ENCODE data around the gene EFNA2.

Gene EFNA2

DNA sequence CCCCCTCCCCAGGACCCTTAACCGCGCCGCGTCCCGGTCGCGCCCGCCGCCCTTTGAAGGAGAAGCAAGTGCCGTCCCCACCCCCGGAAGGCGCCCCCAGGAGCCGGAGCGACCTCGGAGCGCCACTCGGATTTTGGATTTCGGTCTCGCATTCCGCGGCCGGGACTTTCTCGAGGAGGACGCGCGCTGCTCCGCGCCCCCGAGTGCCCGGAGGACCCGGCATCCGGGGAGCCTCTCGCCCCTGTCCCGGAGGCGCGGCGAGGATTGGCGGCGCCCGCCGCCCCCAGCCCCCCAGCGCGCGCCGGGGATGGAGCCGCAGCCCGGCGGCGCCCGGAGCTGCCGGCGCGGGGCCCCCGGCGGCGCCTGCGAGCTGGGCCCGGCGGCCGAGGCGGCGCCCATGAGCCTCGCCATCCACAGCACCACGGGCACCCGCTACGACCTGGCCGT lies 35.7 kb upstream of the EFNA2 start:
- TF ChIP-seq, protein P1, sequence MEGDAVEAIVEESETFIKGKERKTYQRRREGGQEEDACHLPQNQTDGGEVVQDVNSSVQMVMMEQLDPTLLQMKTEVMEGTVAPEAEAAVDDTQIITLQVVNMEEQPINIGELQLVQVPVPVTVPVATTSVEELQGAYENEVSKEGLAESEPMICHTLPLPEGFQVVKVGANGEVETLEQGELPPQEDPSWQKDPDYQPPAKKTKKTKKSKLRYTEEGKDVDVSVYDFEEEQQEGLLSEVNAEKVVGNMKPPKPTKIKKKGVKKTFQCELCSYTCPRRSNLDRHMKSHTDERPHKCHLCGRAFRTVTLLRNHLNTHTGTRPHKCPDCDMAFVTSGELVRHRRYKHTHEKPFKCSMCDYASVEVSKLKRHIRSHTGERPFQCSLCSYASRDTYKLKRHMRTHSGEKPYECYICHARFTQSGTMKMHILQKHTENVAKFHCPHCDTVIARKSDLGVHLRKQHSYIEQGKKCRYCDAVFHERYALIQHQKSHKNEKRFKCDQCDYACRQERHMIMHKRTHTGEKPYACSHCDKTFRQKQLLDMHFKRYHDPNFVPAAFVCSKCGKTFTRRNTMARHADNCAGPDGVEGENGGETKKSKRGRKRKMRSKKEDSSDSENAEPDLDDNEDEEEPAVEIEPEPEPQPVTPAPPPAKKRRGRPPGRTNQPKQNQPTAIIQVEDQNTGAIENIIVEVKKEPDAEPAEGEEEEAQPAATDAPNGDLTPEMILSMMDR (conservative IDR thresholded peaks at IDR 0.05; ENCODE audit: low read depth, low read length): no peak
- no peak for DNase-seq (ENCODE audit: low read depth)
- H3K4me3 ChIP-seq (ENCODE audit: low read length): peak overlapping the region; percentile 79

DNA sequence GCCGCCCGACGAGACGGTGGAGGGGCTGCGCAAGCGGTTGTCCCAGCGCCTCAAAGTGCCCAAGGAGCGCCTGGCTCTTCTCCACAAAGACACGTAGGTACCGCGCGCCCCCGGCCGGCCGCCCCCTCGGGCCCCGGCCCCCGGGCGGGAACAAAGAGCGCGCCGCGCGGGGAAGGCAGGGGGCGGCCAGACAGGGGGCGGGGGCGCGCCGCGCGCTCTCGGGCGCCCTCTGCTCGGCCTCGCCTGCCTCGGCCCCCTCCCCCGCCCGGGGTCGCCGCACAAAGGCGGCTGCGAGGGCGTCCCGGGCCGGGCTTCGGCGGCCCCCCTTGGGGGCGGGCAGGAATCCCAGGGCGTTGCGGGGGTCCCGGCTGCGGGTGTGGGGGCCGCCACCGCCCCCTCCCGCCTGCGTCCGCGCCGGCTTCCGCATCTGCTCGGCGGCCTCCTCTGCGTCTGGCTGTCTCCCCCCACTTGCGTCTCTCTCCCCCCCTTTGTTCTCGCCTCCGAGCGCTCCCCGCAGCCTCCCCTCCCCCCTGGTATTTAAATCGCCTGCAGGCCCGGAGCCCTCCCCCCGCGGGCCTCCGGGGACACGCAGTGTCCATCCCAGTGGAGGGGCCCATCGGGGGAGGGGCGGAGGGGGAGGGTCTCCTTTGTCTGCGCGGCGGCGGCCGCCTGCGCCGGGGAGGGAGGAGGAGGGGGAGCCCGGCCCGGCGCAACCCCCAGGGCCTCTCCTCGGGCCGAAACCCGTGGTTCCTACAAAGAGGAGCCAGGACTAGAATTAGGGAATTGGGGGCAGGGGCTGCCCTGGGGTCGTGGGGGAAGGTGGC lies 35.0 kb upstream of the EFNA2 start:
- TF ChIP-seq, protein P1 (conservative IDR thresholded peaks at IDR 0.05; ENCODE audit: low read depth, low read length): no peak
- H3K4me3 ChIP-seq (ENCODE audit: low read length): peak overlapping the region; percentile 79
- DNase-seq (ENCODE audit: low read depth): no peak

DNA sequence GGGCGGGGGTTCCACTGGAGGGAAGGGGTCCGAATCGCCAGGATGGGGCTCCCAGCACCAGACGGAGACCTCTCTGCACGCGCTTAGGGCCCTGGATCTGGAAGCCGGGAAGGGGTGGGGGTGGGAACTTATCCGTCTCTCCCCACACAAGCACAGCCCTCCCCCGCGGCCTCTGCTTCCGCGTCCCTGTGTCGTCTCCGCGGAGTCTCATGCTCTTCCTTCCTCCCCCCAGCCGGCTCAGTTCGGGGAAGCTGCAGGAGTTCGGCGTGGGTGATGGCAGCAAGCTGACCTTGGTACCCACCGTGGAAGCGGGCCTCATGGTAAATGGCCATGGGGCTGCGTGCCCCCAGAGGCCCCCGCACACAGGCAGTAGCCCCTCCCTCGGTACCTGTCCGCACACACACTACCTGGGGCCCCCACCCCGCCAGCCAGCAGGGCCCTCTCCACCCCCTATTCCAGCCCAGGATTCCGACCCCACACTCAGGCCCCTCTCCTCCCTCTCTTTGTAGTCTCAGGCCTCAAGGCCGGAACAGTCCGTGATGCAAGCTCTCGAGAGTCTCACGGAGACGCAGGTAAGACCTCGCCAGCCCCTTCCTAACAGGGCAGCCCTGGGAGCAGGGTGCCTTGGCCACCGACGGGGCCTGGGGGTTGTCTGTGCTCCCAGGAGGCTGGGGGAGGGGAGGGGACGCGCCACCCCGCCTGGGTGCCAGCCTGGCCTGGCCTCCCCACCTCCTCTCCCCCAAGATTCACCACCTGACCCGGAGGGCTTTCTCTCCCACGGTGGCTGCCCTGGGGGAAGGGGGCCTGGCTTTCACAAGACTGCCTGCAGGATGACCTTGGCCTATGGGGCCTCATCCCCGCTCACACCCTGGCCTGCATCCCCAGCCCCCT lies 34.1 kb upstream of the EFNA2 start:
- TF ChIP-seq, protein P1 (conservative IDR thresholded peaks at IDR 0.05; ENCODE audit: low read depth, low read length): no peak
- no peak for DNase-seq (ENCODE audit: low read depth)
- H3K4me3 ChIP-seq (ENCODE audit: low read length): peak overlapping the region; percentile 79

DNA sequence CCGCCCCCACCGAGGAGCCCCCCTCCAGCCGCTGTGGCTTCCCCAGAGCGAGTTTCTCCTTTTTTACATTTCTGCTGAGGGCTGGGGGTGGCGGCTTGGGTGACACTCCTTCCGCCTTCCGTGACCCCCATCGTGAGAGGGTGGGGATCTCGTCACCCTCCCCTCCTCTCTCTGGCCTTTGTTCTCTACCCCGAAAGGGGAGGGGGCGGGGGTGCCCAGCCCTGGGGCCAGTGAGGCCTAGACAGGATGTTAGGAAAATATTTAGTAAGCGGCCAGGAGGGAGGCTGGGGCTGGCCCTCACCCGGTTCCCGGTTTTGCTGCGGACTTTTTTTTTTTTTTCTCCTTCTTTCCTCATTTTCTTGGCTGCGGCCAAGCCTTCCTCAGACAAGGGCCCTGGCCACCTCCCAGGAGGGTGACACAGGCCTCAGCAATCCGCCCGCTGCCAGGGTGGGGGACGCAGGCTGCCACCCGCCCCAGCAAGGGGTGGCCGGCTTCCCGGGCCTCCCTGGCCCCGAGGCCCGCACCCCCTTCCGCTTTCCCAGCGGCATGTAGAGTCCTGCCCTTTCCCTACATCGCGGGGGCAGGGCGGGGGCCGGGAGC lies 33.4 kb upstream of the EFNA2 start:
- DNase-seq (ENCODE audit: low read depth): peak; percentile 73
- H3K4me3 ChIP-seq (ENCODE audit: low read length): peak overlapping the region; percentile 79
- TF ChIP-seq, protein P1 (conservative IDR thresholded peaks at IDR 0.05; ENCODE audit: low read depth, low read length): no peak

DNA sequence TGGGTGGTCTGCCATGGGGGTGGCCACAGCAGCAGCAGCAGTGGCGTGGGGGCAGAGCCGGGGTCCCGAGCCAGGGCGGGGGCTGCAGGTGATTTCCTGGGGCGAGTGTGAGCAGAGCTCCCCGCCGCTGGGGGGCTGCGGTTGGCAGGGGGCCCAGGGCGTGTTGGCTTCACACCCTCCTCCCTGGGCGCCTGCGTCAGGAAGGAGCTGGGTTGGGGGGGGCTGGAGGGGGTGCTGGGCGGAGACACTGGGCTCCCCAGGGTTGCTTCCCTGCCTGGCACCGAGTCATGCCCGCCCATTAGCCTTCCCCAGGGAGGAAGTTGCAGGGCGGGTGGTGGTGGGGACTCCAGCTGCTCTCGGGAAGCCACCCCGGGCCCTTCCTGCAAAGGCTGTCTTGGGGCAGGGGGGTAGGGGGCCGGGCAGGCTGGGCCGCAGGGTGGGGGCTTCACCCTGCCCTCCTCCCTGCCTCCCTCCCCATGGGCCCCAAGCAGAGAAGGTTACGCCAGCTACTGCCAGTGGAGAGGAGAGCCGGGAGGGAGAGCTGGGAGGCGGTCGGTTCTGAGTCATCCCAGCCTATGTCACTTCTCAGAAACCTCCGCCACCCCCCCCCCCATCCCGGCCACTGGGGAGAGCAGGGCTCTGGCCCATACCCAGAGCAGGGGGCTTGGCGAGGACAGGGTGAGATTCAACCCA lies 32.7 kb upstream of the EFNA2 start:
- peak overlapping the region; percentile 79 for H3K4me3 ChIP-seq (ENCODE audit: low read length)
- TF ChIP-seq, protein P1 (conservative IDR thresholded peaks at IDR 0.05; ENCODE audit: low read depth, low read length): peak; percentile 11
- DNase-seq (ENCODE audit: low read depth): peak; percentile 80

DNA sequence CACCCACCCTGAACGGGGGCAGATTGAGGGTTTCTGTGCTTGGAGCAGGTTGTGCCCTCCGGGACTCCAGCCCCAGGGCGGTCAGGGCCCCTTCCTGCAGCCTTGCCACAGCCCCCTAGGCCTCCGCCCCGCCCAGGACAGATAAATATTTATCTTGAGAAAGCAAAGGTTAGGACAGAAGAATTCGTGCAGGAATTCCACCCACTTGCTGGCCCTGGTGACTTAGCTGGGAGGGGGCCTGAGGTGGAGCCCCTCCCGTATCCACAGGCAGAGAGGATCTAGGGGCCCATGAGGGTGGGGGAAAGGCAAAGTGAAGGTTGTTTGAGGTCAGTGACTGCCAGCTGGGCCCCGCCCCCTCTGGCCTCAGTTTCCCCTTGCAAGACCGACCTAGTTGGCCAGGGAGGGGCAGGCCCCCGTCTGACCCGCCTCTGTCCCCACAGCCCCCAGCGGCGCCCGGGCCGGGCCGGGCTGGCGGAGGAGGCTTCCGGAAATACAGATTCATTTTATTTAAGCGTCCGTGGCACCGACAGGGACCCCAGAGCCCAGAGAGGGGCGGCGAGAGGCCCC lies 32.1 kb upstream of the EFNA2 start:
- DNase-seq (ENCODE audit: low read depth): no peak
- TF ChIP-seq, protein P1 (conservative IDR thresholded peaks at IDR 0.05; ENCODE audit: low read depth, low read length): no peak

More for the DNA sequence above, 32.1 kb upstream of the EFNA2 start:
- peak overlapping the region; percentile 79 for H3K4me3 ChIP-seq (ENCODE audit: low read length)

Measured in retinal pigment epithelial cell (primary cell).